Embryonic facial prominence (tissue), 1 donor: ENCODE measurements around the gene ROCK2.
"Not testable (repeated sequence)": the region's sequence is repeated elsewhere in the genome, so short reads cannot be mapped to it uniquely, and the experiment has no call there.

Experiments
- DNase-seq: peaks from one replicate; pipeline ENCODE4 v3.0.0-alpha.2; 2016; ENCODE audit errors: extremely low spot score

The ROCK2 gene

DNA sequence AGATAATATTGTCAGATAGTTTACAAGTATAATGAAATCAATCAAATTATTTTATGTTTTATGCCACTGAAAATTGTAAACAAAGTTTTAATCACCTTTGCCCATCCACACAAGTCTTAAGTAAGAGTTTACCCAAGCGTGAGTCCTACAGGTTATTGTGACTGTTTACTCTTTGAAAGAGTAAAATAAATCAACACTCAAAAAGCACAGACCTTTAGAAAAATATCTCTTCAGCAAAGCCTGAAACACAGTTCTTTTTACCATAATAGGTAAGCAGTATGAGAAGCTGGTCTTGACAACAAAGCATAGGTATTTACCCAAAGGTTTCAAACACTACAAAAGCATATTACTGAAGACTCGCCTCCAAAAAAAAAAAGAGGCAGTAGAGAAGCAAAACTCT is 3.7 kb downstream of the ROCK2 start:
- no peak for DNase-seq

DNA sequence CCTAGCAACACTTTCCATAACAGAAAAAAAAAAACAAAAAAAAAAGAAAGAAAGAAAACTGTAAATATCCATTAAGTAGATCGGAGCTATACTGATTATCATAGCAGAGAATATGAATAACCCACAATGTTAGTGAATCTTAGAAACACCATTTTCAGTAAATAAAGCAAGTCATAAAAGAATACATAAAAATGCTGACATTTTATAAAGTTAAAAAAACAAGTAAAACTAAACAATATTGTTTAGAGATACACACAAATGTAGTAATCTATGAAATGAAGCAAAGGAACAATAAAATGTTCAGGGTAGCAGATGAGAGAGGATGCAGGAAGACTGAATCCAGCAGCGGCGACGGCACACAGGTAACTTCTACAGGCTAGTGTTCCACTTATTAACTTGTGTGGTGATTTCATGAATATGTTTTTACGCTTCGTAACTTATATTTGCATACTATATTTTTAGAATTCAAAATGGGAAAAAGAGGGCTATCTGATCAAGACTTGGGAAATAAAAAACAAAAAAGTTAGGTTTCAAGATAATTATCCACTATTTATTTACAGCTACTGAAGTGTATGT is 4.8 kb downstream of the ROCK2 start:
- no peak for DNase-seq

DNA sequence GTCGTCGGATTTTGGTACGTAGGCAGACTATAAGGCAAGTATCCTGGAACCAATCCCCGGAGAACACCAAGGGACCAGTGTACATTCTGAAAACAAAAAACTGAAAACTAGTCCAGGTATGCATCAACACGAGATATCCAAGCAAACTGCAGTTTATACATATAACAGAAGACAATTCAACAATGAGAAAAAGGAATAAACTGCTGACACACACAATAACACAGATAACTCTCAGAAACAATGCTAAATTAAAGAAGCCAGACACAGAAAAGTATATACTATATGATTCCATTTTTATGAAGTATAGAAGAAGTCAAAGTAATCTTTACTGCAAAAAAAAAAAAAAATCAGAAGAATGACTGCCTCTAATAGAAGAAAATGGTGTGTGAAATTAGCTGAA is 5.9 kb downstream of the ROCK2 start:
- no peak for DNase-seq

DNA sequence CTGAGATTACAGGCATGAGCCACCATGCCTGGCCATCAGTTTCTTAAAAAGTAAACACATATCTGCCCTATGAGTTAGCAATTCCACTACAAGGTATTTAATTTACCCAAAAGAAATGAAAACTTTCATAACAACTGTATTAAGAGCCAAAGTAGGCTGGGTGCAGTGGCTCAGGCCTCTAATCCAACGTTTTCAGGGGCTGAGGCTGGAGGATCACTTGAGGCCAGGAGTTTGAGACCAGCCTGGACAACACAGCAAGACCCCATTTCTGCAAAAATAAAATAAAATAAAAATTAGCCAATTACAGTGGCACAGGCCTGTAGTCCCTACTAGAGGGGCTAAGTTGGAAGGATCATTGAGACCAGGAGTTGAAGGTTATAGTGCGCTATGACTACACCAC is 6.5 kb downstream of the ROCK2 start:
- no peak for DNase-seq

DNA sequence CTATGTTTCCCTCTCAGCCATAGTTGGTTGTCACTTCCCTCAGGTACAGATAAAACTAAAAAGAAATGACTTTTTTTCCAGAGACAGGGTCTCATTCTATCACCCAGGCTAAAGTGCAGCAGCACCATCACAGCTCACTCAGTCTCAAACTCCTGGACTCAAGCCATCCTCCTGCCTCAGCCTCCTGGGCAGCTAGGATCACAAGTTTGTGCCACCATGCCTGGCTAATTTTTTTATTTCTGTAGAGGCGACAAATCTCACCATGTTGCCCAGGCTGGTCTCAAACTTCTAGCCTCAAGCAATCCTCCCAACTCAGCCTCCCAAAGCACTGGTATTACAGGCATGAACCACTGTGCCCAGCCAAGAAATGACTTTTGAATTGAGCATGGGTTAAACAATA is 8.2 kb downstream of the ROCK2 start:
- DNase-seq: no peak

DNA sequence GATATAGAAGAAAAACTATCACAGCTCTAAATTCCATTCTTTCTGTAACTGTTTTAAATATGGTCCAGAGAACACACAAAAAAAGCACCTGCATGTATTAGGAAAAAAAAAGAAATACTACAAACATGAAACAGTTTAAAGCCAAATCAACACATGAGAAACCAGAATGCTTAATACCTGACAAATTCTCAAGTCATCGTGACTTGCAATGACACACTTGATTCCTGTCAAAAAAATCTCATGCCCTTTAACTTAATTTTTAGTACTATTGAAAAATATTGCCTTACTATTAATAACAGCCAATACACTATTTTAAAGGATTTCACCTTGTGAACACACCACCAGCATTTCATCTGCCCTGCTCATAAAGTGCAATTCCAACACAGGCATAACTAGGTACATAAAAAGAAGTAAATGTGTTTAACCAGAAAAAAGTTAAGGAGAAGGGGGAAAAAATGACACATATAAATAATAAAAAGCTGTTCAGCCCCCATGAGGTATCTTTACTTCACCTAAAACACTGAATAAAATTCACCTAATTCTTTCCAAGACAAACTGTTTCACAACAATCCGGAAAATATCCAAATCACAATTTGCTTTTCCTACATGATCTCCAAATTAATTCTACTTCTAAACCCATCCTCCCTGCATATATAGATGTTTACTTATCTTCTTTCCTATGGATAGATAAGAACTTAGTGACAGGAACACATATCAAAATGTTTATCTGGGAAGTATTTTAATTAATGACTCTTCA is 10.8 kb downstream of the ROCK2 start:
- DNase-seq: no peak

DNA sequence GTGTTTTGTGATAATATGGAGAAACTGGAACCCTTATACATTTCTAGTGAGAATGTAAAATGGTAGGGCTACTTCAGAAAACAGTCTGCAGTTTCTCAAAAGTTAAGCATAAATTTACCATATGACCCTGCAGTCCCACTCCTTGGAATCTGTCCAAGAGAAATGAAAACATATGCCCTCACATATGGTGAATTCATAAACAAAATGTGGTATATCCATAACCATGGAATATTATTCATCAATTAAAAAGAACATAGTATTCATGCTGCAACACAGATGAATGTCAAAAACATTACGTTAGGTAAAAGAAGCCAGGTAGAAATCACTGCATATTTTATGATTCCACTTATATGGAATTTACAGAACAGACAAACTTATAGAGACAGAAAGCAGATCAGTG is 11.8 kb downstream of the ROCK2 start:
- DNase-seq: no peak

DNA sequence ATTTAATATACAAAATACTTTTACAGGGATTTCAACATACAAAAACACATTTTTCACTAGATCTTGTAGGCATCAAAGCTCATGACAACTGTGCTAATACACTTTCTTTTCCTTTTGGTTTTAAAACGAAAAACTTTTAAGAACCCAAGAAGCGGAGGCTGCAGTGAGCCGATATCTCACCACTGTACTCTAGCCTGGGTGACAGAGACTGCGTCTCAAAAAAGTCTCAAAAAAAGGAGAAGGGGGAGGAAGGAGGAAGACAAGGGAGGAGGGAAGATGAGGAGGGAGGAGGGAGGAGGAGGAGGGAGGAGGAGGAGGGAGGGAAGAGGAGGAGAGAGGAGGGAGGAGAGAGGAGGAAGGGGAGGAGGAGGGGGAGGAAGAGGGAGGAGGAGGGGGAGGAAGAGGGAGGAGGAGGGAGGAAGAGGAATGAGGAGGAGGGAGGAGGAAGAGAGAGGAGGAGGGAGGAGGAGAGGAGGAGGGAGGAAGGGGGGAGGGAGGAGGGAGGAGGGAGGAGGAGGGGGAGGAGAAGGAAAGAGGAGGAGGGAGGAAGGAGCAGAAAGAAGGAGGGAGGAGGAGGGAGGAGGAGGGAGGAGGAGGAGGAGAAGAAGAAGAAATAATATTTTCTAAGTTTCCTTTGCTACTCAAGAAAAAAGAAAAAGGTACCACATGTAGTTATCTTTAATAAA is 13.8 kb downstream of the ROCK2 start:
- DNase-seq: no peak

DNA sequence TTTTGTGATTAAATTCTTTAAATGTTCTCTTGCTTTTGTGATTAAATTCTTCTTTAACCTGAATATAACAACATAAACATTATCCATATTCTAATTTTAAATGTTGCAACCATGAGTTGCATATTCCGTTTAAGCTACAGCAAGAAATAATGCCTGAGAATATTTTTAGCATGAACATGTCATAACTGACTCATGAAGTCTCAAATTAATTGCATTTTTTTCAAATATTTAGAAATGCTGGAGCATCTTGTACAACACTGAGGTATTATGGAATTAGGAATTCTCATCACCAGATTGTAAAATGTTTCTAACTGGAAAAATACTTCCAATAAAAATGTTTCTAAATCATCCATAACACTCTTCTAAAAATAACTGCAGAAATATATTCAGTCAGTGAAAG is 14.7 kb downstream of the ROCK2 start:
- no peak for DNase-seq

DNA sequence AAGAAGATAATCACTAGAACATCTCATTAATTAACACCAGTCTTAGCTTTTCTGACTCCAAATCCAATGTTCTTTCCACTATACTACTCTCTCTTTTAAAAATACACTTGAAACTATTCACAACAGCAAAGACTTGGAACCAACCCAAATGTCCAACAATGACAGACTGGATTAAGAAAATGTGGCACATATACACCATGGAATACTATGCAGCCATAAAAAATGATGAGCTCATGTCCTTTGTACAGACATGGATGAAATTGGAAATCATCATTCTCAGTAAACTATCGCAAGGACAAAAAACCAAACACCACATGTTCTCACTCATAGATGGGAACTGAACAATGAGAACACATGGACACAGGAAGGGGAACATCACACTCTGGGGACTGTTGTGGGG is 15.9 kb downstream of the ROCK2 start:
- DNase-seq: not testable (repeated sequence)

DNA sequence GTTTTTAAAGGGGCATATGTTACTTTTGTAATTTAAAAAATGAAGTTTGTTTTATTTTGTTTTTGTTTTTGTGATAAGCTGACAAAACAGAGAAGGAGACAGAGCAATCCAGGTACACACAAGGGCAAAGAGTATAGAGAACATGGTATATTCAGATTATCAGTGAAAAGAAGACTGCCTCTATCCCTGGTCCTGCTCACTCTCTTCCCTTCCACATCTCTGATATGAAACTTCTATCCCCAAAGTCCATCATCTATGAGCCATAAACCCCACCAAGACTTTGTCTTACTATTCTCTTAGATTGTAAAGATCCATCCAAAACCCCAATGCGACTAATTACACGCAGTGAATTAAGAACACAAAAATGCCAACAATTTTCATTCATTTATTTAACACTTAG is 16.6 kb downstream of the ROCK2 start:
- no peak for DNase-seq

DNA sequence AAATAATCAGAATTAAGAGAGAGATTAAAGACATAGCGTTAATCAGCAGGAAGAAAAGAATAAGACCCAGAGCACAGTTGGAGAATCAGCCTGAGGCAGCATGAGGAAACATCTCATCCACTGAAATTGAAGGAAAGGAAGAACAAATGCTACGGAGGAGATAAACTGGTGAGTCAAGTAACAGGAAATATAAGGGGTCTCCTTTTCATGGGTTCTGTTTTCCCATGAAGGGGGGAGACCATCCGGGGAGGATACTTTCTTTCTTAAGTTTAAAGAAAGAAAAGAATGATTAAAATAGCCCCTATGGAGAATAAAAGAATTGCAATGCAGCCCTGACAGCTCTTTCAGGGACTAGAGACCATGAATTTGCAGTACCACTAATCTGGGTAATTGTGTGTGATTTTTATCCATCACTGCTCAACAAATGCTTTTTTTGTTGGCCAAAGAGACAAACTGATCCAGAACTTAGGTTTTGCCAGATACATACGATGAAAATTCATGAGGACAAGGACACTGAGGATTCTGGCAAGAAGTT is 17.7 kb downstream of the ROCK2 start:
- no peak for DNase-seq

DNA sequence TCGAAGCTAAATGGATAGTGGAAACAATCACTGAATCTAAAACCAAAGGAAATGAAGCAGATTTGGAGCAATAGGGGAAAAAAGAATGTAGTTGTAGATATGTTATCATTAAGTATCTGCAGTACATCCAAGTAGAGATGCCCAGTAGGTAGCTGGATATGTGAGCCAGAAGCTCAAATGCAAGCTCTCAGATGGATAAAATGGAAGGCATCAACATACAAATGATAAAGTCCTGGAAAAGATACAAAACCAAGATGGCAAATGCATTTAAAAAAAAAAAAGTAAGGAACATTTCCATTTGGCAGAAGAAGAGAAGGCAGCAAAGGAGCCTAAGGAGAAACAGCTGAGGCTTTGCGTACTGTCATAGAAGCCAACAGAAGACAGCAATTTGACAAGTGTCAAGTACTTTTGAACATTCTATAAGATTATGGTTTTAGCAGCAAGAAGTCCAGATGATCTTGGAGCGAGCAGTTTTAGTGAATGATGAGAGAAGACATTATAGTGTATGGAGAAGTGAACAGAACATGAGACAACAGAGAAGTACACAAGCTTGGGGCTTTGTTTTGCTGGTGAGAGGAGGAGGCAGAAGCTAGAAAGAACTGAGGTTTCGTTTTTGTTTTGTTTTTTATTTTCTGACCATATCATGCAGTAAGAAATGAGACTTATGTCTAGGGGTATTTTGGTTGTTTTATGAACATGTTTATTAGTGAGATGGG is 18.3 kb downstream of the ROCK2 start:
- DNase-seq: no peak

DNA sequence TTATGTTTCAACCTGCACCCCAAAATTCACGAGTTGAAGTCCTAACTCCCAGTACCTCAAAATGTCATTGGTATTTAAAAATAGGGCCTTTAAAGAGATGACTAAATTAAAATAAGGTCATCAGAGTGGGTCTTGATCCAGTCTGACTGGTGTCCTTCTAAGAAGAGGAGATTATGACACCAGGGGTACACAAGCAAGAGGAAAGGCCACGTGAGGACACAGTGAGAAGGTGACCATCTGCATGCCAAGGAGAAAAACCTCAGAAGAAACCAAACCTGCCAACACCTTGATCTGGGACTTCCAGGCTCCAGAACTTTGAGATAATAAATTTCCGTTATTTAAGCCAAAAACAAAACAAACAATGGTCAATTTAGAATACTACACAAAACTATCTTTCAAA is 22.6 kb downstream of the ROCK2 start:
- DNase-seq: no peak

DNA sequence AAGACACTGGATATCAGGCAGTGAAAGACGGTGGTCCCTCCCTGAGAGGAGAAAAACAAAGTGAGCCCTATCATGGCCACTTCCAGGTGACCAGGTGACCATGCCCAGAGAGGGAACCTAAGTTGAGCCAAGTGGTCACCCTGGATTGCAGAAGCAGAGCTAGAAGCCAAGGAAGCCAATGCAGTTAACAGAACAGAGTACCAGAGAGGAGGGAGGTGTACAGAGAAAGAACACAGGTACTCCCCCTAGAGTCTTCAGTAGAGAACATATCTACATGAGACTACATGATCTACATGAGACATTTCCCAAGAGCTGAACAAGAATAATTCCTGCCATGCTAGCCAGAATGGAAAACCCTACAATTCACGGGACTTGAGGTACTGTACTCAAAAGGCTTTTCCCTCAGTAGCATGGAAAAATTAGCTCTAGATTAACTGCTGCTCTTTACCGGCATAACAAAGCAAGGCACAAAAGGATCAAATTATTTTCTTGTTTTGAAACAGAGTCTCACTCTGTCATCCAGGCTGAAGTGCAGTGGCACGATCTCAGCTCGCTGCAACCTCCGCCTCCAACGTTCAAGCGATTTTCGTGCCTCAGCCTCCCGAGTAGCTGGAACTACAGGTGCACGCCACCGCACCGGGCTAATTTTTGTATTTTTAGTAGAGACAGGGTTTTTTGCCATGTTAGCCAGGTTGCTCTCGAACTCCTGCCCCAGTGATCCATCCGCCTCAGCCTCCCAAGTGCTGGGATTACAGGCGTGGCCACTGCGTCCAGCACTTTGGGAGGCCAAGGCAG is 23.5 kb downstream of the ROCK2 start:
- no peak for DNase-seq

DNA sequence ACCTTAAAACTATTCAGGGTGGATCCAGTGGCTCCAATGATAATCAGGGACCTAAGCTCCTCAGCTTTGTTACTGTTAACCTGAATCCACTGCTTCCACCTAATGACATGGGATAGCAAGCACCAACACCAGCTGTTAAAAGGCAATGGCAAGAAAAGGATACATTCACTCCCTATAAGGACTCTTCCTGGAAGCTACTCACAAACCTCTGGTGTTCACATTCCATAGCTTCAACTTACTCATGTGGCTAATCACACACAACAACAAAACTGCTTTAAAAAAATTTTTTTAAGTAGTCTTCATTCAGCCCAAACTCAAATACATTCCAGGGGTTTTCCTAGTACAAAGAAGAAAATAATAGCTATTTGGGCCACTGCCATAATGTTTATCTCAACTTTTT is 24.5 kb downstream of the ROCK2 start:
- no peak for DNase-seq

DNA sequence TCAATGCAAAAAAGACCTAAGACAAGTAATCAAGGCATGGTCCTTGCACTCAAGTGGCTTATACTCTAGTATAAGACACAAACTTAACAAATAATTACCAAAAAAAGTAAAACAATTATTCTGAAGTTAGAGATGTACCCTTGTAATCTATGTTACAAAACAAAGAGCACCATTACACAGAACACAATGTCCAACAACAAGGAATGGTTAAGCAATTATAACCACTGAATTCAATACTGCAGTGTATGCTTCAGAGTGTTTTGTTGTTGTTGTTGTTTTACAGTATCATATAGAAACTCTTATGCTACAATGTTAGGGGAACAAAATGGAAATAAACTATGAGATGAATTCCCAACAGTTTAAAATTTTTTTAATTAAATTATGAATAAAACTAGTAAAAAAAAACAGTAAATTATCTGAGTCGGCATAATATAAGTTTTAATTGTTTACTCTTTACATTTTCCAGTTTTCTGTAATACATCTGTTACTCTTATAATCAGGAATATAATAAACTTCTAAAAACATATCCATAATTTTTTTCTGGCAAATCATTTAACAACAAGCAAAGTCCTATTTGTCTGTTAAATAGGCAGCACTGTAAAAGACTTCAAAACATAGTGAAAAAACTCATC is 29.2 kb downstream of the ROCK2 start:
- DNase-seq: no peak

DNA sequence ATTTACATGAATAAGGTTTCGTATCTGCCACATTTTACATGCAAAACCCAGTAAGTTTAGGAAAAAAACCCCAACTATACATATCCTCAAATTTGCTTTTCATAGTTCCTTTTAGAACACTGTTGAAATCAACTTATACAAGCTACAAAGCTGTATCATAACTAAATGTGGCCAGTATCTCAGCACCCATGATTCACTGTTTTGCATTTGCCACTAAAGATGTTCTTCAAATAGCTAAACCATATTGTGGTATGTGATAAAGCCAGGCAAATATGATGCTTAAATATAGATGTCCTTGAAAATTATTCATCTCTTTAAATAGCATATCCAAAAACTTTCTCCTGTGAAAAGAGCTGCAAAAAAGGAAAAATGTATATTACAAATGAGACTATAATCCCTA is 29.9 kb downstream of the ROCK2 start:
- no peak for DNase-seq

DNA sequence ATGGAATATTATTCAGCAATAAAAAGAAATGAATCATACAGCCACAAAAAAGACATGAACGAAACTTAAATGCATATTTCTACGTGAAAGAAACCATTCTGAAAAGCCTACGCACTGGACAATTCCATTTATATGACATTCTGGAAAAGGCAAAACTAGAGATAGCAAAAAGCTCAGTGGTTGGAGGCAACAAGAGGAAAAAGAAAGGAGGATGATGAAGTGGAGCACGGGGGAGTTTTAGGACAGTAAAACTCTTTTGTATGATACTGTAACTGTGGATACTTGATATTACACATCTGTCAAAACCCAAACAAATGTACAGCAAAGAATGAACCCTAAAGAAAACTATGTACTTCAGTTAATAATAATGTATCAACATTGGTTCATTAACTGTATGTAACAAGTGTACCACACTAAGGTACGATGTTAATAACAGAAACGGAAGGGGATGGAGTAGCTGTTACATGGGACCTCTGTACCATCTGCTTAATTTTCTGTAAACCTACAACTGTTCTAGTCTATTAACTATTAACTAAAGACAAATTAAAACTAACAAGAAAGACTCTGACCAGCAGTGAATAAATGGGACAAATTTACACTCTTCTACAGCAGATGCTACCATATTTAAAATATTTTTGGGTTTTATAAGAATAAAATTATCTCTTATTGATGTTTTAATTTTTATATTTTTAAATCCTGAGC is 31.5 kb downstream of the ROCK2 start:
- no peak for DNase-seq

DNA sequence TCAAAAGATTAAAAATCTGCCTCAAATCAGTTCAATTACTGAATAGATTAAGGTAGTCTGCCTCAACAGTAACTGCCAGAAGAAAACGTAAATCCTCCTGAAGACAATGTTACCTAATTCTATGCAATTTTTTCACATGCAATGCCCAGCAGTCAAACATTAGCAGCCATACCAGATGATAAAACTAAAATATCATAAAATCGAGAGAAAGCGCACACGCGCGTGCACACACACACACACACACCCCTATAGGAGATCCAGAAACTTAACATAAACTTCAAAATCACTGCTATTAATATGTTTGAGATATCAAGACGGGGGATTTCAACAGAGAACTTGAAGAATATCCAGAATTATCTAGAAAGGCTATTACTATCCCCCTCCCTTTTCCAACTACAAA is 32.9 kb downstream of the ROCK2 start:
- DNase-seq: no peak
